Gastroesophageal sphincter (tissue), 3 donors: Measurements from ENCODE around the gene PBX1.

ENCODE experiments used
- CTCF ChIP-seq, 4 experiments: fragments of 200-600 bp in 2 of 4; fragments of 450-650 bp in 2 of 4; sonication (generic) in 1 of 4; IDR thresholded peaks; one replicate each; pipeline ENCODE4 v1.5.1; 2017 to 2019; ENCODE audit warnings: antibody characterized with exemption in 4 of 4, mild to moderate bottlenecking in 2 of 4, moderate library complexity in 2 of 4
- EP300 ChIP-seq: sonication (generic); formaldehyde crosslinking; IDR thresholded peaks from one replicate; pipeline ENCODE4 v1.6.1; 2017; ENCODE audit warnings: antibody characterized with exemption, mild to moderate bottlenecking
- POLR2A ChIP-seq, 2 donors: fragments of 450-650 bp; IDR thresholded peaks; one replicate each; pipeline ENCODE4 v1.6.1; 2017; ENCODE audit warnings: antibody characterized with exemption in 2 of 2, mild to moderate bottlenecking in 2 of 2, moderate library complexity in 1 of 2
- POLR2AphosphoS5 ChIP-seq: sonication (generic); formaldehyde crosslinking; IDR thresholded peaks from one replicate; pipeline ENCODE4 v1.6.1; 2017; ENCODE audit warnings: antibody characterized with exemption

- no peak for TF ChIP-seq CTCF (IDR thresholded peaks at IDR 0.05)
- no peak for TF ChIP-seq EP300
- TF ChIP-seq POLR2A (IDR thresholded peaks at IDR 0.05), result no peak
- no peak for TF ChIP-seq POLR2AphosphoS5
Measured at GRCh38 chr1:164628772-164629171, 69.8 kb downstream of the PBX1 start.
